Smooth muscle cell (in vitro differentiated cells): Measurements from ENCODE around the gene OLFML1. TPM values are rescaled to one million over a fixed set of nuclear protein-coding genes. Genes with fewer than 3 reads are reported as not detected.
A peak's percentile ranks its signal among the peaks of the same experiment; 100 is the strongest.

ENCODE experiments used
- DNase-seq: peaks from one replicate; lab custom pipeline; 2025; ENCODE audit not compliant: unreplicated experiment; lab: John Stamatoyannopoulos, UW
- H2AFZ ChIP-seq: fragments of 200-600 bp; sonication (generic); 2 replicates; pipeline ENCODE4 v1.6.0; 2016; ENCODE audit warnings: antibody characterized with exemption, low read depth, mild to moderate bottlenecking
- H3F3A ChIP-seq: fragments of 200-600 bp; sonication (generic); 2 replicates; pipeline ENCODE4 v1.6.0; 2017; ENCODE audit warnings: antibody characterized with exemption, low read depth
- H3K27ac ChIP-seq: fragments of 200-600 bp; sonication (generic); 2 replicates; pipeline ENCODE4 v1.5.1; 2016; ENCODE audit warnings: low read depth, mild to moderate bottlenecking
- H3K27me3 ChIP-seq: fragments of 200-600 bp; sonication (generic); 2 replicates; pipeline ENCODE4 v1.6.1; 2016; ENCODE audit warnings: low read depth, mild to moderate bottlenecking
- H3K36me3 ChIP-seq: fragments of 200-600 bp; sonication (generic); 2 replicates; pipeline ENCODE4 v1.5.1; 2016; ENCODE audit warnings: low read depth
- H3K4me1 ChIP-seq: fragments of 200-600 bp; sonication (generic); 2 replicates; pipeline ENCODE4 v1.5.1; 2016; ENCODE audit warnings: low read depth
- H3K4me2 ChIP-seq: fragments of 200-600 bp; sonication (generic); 2 replicates; pipeline ENCODE4 v1.6.0; 2016; ENCODE audit warnings: mild to moderate bottlenecking
- H3K4me3 ChIP-seq: fragments of 200-600 bp; sonication (generic); 2 replicates; pipeline ENCODE4 v1.5.1; 2016; ENCODE audit warnings: mild to moderate bottlenecking
- H3K79me2 ChIP-seq: fragments of 200-600 bp; sonication (generic); 2 replicates; pipeline ENCODE4 v1.6.0; 2016; ENCODE audit warnings: low read depth, mild to moderate bottlenecking
- H3K9ac ChIP-seq: fragments of 200-600 bp; sonication (generic); 2 replicates; pipeline ENCODE4 v1.6.0; 2016; ENCODE audit warnings: low read depth
- H3K9me3 ChIP-seq: fragments of 200-600 bp; sonication (generic); replicated peaks from 2 replicates; pipeline ENCODE4 v1.5.1; 2016; ENCODE audit warnings: low read depth
- H4K20me1 ChIP-seq: fragments of 200-600 bp; sonication (generic); 2 replicates; pipeline ENCODE4 v1.6.0; 2016; ENCODE audit warnings: low read depth
- CTCF ChIP-seq: fragments of 200-600 bp; sonication (generic); IDR thresholded peaks from 2 replicates; pipeline ENCODE4 v1.5.1; 2017; ENCODE audit warnings: borderline replicate concordance, mild to moderate bottlenecking, antibody characterized with exemption; ENCODE audit not compliant: insufficient read depth, poor library complexity, severe bottlenecking
- WGBS: methylation state at CpG from one replicate; pipeline ENCODE4 v1.1.7; 2016; ENCODE audit warnings: low lambda C conversion rate; 5-methylcytosine and 5-hydroxymethylcytosine counted together
- polyA plus RNA-seq: library from polyadenylated mRNA; unstranded; fragments of >200 nt; fragmentation: Nextera tagmentation; extraction: Ambion mirVana; gene quantifications from 2 replicates; pipeline ENCODE4 v1.2.1, GENCODE V29; 2016
- total RNA-seq: library from RNA; depleted of rRNA; stranded (reverse); fragments of >200 nt; gene quantifications from 2 replicates; pipeline ENCODE4 v1.2.3, GENCODE V29; 2014

The OLFML1 gene
- total and polyA plus RNA-seq, 2 experiments from 2014 or later: 0.14 TPM; not detected in 1

DNA sequence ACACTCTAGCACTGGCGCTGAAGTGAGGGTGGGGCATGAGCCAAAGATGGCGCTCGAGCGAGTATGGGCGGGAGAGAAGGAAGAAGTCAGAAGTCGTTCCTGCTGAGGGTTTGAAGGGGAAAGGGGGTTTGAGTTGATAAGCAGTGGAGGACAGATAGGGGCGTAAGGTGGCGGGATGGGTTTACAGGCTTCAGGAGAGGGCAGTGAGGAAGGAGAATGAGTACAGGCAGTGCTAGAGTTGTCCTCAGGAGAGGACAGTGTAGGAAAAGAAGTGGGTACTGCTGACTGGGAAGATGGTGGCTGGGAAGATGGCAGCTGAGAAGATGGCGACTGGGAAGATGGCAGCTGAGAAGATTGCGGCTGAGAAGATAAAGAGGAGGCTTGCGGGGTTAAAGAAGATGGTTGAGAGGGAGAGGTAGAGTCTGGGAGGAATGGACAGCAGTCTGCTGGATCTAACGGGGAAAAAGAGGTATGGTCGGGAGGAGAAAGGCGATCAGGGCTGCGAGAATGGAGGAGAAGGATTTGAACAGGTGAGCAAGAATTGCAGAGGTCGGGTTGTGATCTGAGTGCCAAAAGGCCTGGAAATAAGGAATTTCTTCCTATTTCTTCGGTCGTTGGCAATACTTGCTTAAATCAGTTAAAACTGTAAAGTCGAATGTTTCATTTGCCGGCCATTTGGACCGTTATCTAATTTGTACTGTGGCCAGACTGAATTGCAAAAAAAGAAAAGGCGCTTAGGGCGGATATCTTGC is 33.7 kb downstream of the OLFML1 start:
- H3K27me3 ChIP-seq: no peaks in the 10 kb centered on the region

DNA sequence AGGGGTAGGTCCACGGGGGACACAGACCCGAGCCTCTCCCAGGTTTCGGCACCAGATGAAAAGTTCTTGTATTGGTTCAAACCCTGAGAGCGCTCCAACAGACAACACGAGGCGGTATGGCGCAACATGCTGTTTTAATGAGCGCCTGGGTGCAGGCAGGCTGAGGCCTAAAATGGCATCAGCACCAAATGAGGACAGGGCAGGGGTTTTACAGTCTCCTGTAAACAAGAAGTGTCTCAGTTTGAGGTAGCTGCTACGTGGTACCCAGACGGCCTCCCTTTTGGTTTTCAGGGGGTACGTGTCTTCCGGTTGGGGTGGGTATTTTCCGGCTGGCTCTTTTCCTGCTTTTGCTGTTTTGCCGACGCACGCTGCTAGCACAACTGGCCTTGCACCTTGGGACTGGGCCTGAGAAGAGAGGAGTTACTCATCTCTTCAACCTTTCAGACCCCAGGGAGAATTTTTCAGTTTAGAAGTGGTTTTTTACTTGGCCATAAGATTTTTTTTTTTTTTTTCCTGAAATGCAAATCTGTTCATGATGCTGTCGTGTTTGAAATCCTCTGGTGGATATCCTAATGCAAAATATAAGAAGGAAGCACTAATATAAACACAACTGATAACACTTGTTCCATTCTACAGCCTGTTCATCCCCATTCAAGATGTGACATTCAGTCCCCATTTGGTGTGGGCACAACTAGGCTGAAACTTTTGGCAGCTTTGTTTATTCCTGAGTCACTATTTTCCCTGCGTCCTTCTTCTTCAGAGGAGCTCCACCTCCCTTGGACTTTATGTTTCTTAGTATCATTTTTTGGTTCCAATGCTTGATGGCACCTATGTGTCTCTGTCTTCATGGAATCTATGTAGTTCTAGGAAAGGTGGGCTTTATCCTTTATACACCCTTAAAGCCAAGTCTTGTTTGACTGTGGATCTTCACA is 35.0 kb downstream of the OLFML1 start:
- H3K4me3 ChIP-seq: no peak overlapping the region
- no peak for TF ChIP-seq CTCF
- no peaks in the 10 kb centered on the region for H3K4me1 ChIP-seq
- no peaks in the 10 kb centered on the region for H4K20me1 ChIP-seq
- H3K36me3 ChIP-seq: no peaks in the 10 kb centered on the region
- no peaks in the 10 kb centered on the region for H3K27me3 ChIP-seq
- H3K27ac ChIP-seq: peak overlapping the region; percentile 8
- H3K4me2 ChIP-seq: peak overlapping the region; percentile 12
- H3F3A ChIP-seq: no peaks in the 10 kb centered on the region
- H3K9me3 ChIP-seq: no peaks in the 10 kb centered on the region
- peaks cover 4% of the 10 kb centered on the region for H3K79me2 ChIP-seq
- no peak overlapping the region for H2AFZ ChIP-seq
- WGBS: 76% methylated on average over 18 of the region's 18 CpGs
- H3K9ac ChIP-seq: no peak overlapping the region
- no peak for DNase-seq

More for the DNA sequence above, 33.7 kb downstream of the OLFML1 start:
- Histone ChIP-seq H3K4me2 (no peak overlapping the region), H3K4me1 (peaks cover 4% of the 10 kb centered on the region), H3K9me3 (no peaks in the 10 kb centered on the region), H3K4me3 (no peak overlapping the region), H4K20me1 (no peaks in the 10 kb centered on the region), H3K27ac (no peak overlapping the region), H2AFZ (no peak overlapping the region), H3K79me2 (peaks cover 10% of the 10 kb centered on the region), H3K9ac (no peak overlapping the region), H3F3A (no peaks in the 10 kb centered on the region), H3K36me3 (no peaks in the 10 kb centered on the region)
- 95% methylated on average over 23 of the region's 23 CpGs for WGBS
- no peak for TF ChIP-seq CTCF
- DNase-seq: no peak

DNA sequence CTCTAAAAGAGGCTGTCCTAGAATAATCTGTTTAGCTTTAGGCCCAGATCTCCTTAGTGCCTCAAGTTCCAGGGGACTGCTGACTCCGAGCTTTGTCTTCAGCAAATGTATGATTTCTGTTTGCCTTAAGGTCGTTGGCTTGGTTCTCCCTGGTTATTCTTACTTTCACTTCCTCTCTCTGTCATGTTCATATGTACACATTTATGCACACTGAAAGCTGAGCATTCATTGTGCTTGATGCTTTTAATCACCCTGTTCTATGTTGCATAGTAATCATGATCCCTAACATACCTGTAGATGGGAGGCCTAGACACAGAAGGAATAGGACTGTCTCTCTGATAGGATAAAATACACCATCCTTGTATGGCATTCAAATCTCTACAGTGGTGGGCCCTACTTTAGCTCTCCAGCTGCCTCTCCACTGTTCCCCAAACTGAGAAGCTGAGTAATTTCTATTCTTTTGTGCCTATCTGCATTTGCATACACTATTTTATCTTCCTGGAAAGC is 35.7 kb downstream of the OLFML1 start:
- Histone ChIP-seq H3K4me2 (peak overlapping the region; percentile 12), H2AFZ (no peak overlapping the region), H3K27me3 (no peaks in the 10 kb centered on the region), H3K4me3 (no peak overlapping the region), H3K36me3 (no peaks in the 10 kb centered on the region), H4K20me1 (no peaks in the 10 kb centered on the region), H3K9me3 (no peaks in the 10 kb centered on the region), H3K27ac (peak overlapping the region; percentile 31), H3K79me2 (peaks cover 4% of the 10 kb centered on the region), H3K9ac (no peak overlapping the region), H3F3A (no peaks in the 10 kb centered on the region), H3K4me1 (no peaks in the 10 kb centered on the region)
- no peak for TF ChIP-seq CTCF
- WGBS: 47% methylated on average over 2 of the region's 2 CpGs
- no peak for DNase-seq
